H1 (cell line): ENCODE measurements around the gene EHHADH.

Experiments used
- FOSL1 ChIP-seq: IDR thresholded peaks from 2 replicates; pipeline ENCODE4 v1.6.1; 2011; ENCODE audit warnings: mild to moderate bottlenecking, low read depth, low read length, moderate library complexity; ENCODE audit not compliant: insufficient read depth
- KDM1A ChIP-seq: fragments of 200-600, 300-600 bp; sonication (generic); IDR thresholded peaks from 2 replicates; pipeline ENCODE4 v1.7.1; 2016; ENCODE audit warnings: mild to moderate bottlenecking, low read length, borderline replicate concordance
- MAFK ChIP-seq: IDR thresholded peaks from 2 replicates; pipeline ENCODE4 v1.6.1; 2012; ENCODE audit warnings: low read depth, mild to moderate bottlenecking, improper control_type of control experiment, low read length
- PHF8 ChIP-seq: fragments of 200-600 bp; sonication (generic); conservative IDR thresholded peaks from 2 replicates; pipeline ENCODE4 v1.7.1; 2012; ENCODE audit warnings: low read depth, mild to moderate bottlenecking, inconsistent platforms, low read length, moderate library complexity
- POLR2A ChIP-seq, 2 experiments: IDR thresholded peaks; 1 replicate in 1 of 2; 2 replicates in 1 of 2; pipeline ENCODE4 v1.6.1; 2011; ENCODE audit warnings: low read depth in 2 of 2, low read length in 2 of 2, mild to moderate bottlenecking in 2 of 2; ENCODE audit errors: control extremely low read depth in 1 of 2
- TF ChIP-seq, protein P1 (sequence below), 3 experiments: IDR thresholded peaks; 1 replicate in 2 of 3; 2 replicates in 1 of 3; pipeline versions ENCODE4 v1.5.1 to v1.6.1; 2011; ENCODE audit warnings: low read length in 3 of 3, mild to moderate bottlenecking in 3 of 3, inconsistent platforms in 2 of 3, low read depth in 1 of 3, moderate library complexity in 1 of 3; ENCODE audit not compliant: insufficient read depth in 1 of 3; ENCODE audit errors: control extremely low read depth in 1 of 3

DNA sequence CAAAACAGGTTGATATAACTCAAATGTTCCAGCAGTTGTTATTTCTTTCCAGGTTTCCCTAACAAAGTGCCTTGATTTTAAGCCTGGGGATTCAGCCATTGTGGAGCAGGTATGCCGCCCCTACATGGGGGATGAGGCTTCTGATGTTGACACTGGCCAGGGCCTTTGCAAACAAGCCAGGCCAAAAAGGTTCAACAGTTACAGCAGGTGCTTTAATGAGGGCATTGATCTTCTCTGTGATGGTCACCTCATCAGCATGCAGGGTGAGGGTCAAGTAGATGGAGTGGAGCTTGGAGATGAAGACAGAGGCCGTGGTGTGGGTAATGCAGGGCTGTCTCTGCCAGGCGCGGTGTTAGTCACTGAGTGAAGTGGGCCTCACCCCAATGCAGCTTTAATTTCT lies 22.6 kb upstream of the EHHADH start:
- no peak for TF ChIP-seq MAFK
- no peak for TF ChIP-seq PHF8
- no peak for TF ChIP-seq FOSL1
- no peak for TF ChIP-seq POLR2A (IDR thresholded peaks at IDR 0.05; ENCODE audit: control extremely low read depth in 1 of 2, low read depth in 2 of 2, low read length in 2 of 2)
- TF ChIP-seq, protein P1, sequence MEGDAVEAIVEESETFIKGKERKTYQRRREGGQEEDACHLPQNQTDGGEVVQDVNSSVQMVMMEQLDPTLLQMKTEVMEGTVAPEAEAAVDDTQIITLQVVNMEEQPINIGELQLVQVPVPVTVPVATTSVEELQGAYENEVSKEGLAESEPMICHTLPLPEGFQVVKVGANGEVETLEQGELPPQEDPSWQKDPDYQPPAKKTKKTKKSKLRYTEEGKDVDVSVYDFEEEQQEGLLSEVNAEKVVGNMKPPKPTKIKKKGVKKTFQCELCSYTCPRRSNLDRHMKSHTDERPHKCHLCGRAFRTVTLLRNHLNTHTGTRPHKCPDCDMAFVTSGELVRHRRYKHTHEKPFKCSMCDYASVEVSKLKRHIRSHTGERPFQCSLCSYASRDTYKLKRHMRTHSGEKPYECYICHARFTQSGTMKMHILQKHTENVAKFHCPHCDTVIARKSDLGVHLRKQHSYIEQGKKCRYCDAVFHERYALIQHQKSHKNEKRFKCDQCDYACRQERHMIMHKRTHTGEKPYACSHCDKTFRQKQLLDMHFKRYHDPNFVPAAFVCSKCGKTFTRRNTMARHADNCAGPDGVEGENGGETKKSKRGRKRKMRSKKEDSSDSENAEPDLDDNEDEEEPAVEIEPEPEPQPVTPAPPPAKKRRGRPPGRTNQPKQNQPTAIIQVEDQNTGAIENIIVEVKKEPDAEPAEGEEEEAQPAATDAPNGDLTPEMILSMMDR (IDR thresholded peaks at IDR 0.05; ENCODE audit: control extremely low read depth in 1 of 3, insufficient read depth in 1 of 3, low read depth in 1 of 3, low read length in 3 of 3) = no peak
- TF ChIP-seq KDM1A = no peak
